K562 (cell line): ENCODE measurements around the gene PTPN1. TPM values are rescaled to one million over a fixed set of nuclear protein-coding genes. Genes with fewer than 3 reads are reported as not detected.

Experiments
- ARID1B ChIP-seq: fragments of 450-650 bp; IDR thresholded peaks from 2 replicates; pipeline ENCODE4 v1.6.1; 2016; ENCODE audit warnings: antibody characterized with exemption, mild to moderate bottlenecking, inconsistent platforms
- ARID2 ChIP-seq: fragments of 450-650 bp; IDR thresholded peaks from 2 replicates; pipeline ENCODE4 v1.6.1; 2017; ENCODE audit warnings: antibody characterized with exemption, mild to moderate bottlenecking
- ARID4B ChIP-seq: sonication (generic); formaldehyde crosslinking; IDR thresholded peaks from 2 replicates; pipeline ENCODE4 v1.8.0; 2022; ENCODE audit warnings: mild to moderate bottlenecking, missing genetic modification reagents
- ATF7 ChIP-seq: fragments of 450-650 bp; IDR thresholded peaks from 2 replicates; pipeline ENCODE4 v1.7.1; 2014; ENCODE audit warnings: mild to moderate bottlenecking, moderate library complexity
- CCAR2 ChIP-seq: fragments of 200-400 bp; formaldehyde crosslinking; IDR thresholded peaks from 2 replicates; pipeline ENCODE4 v1.6.1; 2017; ENCODE audit warnings: mild to moderate bottlenecking, low read depth, low read length
- E2F3 ChIP-seq: fragments of 250-450 bp; sonication (Bioruptor Pico); IDR thresholded peaks from 2 replicates; pipeline ENCODE4 v1.4.0; 2020; ENCODE audit warnings: mild to moderate bottlenecking
- FOXJ3 ChIP-seq: sonication (generic); formaldehyde crosslinking; IDR thresholded peaks from 2 replicates; pipeline ENCODE4 v1.4.0; 2020; ENCODE audit warnings: mild to moderate bottlenecking, missing genetic modification reagents
- FOXK2 ChIP-seq, 2 experiments: fragments of 450-650 bp; IDR thresholded peaks in 1 of 2; conservative IDR thresholded peaks in 1 of 2; 2 replicates each; pipeline ENCODE4 v1.6.1; 2016; ENCODE audit warnings: low read depth in 2 of 2, mild to moderate bottlenecking in 1 of 2
- HDAC1 ChIP-seq, 2 experiments: fragments of 450-650 bp; IDR thresholded peaks; 2 replicates each; pipeline ENCODE4 v1.6.1; 2016 to 2017; ENCODE audit warnings: inconsistent platforms in 1 of 2, mild to moderate bottlenecking in 1 of 2, moderate library complexity in 1 of 2
- HDAC2 ChIP-seq: fragments of 450-650 bp; IDR thresholded peaks from 2 replicates; pipeline ENCODE4 v1.6.1; 2016; ENCODE audit warnings: mild to moderate bottlenecking
- HMBOX1 ChIP-seq: sonication (generic); IDR thresholded peaks from 2 replicates; pipeline ENCODE4 v1.6.1; 2016
- ID3 ChIP-seq, 2 experiments: fragments of 250-450 bp in 1 of 2; fragments of 450-650 bp in 1 of 2; sonication (Bioruptor Pico) in 1 of 2; IDR thresholded peaks; 2 replicates each; pipeline versions ENCODE4 v1.6.1 to v1.8.0; 2016 to 2021; ENCODE audit warnings: mild to moderate bottlenecking in 2 of 2, moderate library complexity in 2 of 2, missing compliant biosample characterization in 1 of 2, missing genetic modification characterization in 1 of 2
- MTA3 ChIP-seq: fragments of 450-650 bp; formaldehyde crosslinking; IDR thresholded peaks from 2 replicates; pipeline ENCODE4 v1.6.1; 2017; ENCODE audit warnings: mild to moderate bottlenecking, borderline replicate concordance
- RHOXF2B ChIP-seq: fragments of 250-450 bp; sonication (Bioruptor Pico); conservative IDR thresholded peaks from 2 replicates; pipeline ENCODE4 v1.5.1; 2021
- SMC3 ChIP-seq: conservative IDR thresholded peaks from 2 replicates; pipeline ENCODE4 v1.6.1; 2011; ENCODE audit warnings: low read depth, low read length, improper control_type of control experiment; ENCODE audit not compliant: insufficient read depth
- STAG1 ChIP-seq: sonication (generic); formaldehyde crosslinking; IDR thresholded peaks from 2 replicates; pipeline ENCODE4 v1.5.0; 2020; ENCODE audit warnings: missing genetic modification reagents, borderline replicate concordance
- ZBTB7A ChIP-seq: IDR thresholded peaks from 2 replicates; pipeline ENCODE4 v1.6.1; 2011; ENCODE audit warnings: low read depth, mild to moderate bottlenecking, low read length, moderate library complexity, borderline replicate concordance; ENCODE audit not compliant: control insufficient read depth
- polyA plus RNA-seq, 8 experiments: library from polyadenylated mRNA; depleted of rRNA in 4 of 8; stranded (reverse) in 5 of 8; unstranded in 3 of 8; fragments of >200 nt; fragmentation: Nextera tagmentation in 2 of 8; fragmentation: Illumina TruSeq in 1 of 8; extraction: Ambion mirVana in 2 of 8; extraction: Trizol in 1 of 8; gene quantifications; 2 replicates each; pipeline versions ENCODE4 v1.2.1 to v1.2.3, GENCODE V29; 2011 to 2014; ENCODE audit warnings: inconsistent platforms in 1 of 8, missing spikeins in 1 of 8
- total RNA-seq, 7 experiments: library from RNA; depleted of rRNA in 6 of 7; stranded (reverse); fragments of >200 nt in 6 of 7; fragmentation: Illumina TruSeq in 2 of 7; extraction: Trizol in 2 of 7; gene quantifications; 2 replicates each; pipeline versions ENCODE4 v1.2.1 to v1.2.3, GENCODE V29; 2011 to 2021; ENCODE audit warnings: low replicate concordance in 1 of 7
- TF ChIP-seq, protein P1 (sequence below): fragments of 250-450 bp; sonication (Bioruptor Pico); IDR thresholded peaks from 2 replicates; pipeline ENCODE4 v1.5.0; 2021; ENCODE audit warnings: mild to moderate bottlenecking, borderline replicate concordance

The PTPN1 gene
- total and polyA plus RNA-seq, 9 of the 15 experiments (the other 6 are each of a cell fraction or from before 2014, with no cell fraction given) = 11.0 to 85.3 (median 54.0) TPM

- TF ChIP-seq ARID4B (CRISPR knock-in tag) (peak; percentile 75; the same call in 1 of the 2 replicates), SMC3 (peak; percentile 80), HMBOX1 (no peak), ZBTB7A (peak; percentile 18; the same call in 1 of the 2 replicates), CCAR2 (0 out of 2 replicates have a peak, but pooled peaks have one; percentile 75), ATF7 (peak; percentile 67; the same call in 1 of the 2 replicates), RHOXF2B (CRISPR knock-in tag) (no peak), HDAC2 (peak; percentile 91), ARID1B (peak; percentile 36), ARID2 (peak; percentile 53; the same call in 1 of the 2 replicates), HDAC1 (IDR thresholded peaks at IDR 0.05) (peak in 1 of 2 experiments; percentile 74; a peak in 2 of 4 replicates), MTA3 (peak; percentile 87), STAG1 (peak; percentile 62; the same call in 1 of the 2 replicates), E2F3 (CRISPR knock-in tag) (no peak), FOXK2 (conservative IDR thresholded peaks at IDR 0.05 in 1 of 2, IDR thresholded peaks at IDR 0.05 in 1 of 2; ENCODE audit: low read depth in 2 of 2) (peak; percentile 60 to 76; a peak in 3 of 4 replicates), FOXJ3 (CRISPR knock-in tag) (no peak), ID3 (CRISPR knock-in tag; IDR thresholded peaks at IDR 0.05) (no peak), ID3 (tag; IDR thresholded peaks at IDR 0.05) (peak; percentile 79)
- TF ChIP-seq, protein P1, sequence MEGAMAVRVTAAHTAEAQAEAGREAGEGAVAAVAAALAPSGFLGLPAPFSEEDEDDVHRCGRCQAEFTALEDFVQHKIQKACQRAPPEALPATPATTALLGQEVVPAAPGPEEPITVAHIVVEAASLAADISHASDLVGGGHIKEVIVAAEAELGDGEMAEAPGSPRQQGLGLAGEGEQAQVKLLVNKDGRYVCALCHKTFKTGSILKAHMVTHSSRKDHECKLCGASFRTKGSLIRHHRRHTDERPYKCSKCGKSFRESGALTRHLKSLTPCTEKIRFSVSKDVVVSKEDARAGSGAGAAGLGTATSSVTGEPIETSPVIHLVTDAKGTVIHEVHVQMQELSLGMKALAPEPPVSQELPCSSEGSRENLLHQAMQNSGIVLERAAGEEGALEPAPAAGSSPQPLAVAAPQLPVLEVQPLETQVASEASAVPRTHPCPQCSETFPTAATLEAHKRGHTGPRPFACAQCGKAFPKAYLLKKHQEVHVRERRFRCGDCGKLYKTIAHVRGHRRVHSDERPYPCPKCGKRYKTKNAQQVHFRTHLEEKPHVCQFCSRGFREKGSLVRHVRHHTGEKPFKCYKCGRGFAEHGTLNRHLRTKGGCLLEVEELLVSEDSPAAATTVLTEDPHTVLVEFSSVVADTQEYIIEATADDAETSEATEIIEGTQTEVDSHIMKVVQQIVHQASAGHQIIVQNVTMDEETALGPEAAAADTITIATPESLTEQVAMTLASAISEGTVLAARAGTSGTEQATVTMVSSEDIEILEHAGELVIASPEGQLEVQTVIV = no peak
Measured at GRCh38 chr20:50478162-50478990, 31.8 kb upstream of the PTPN1 start (continued).
